IPS-11a (cell line): ENCODE data around the gene SMIM12.

Experiments
- H3K4me3 ChIP-seq: one replicate; pipeline ENCODE4 v1.5.1; 2013; ENCODE audit warnings: low read depth, low read length, control low read depth

SMIM12 gene

GRCh38 chr1:34859446-34860200 is at the start of gene SMIM12:
Gene SMIM12 (minus strand): TSS chr1:34859749. CDS start chr1:34855977, 3,772 bp downstream.
- H3K4me3 ChIP-seq, result peak within 1 kb of the TSS; percentile 99

DNA sequence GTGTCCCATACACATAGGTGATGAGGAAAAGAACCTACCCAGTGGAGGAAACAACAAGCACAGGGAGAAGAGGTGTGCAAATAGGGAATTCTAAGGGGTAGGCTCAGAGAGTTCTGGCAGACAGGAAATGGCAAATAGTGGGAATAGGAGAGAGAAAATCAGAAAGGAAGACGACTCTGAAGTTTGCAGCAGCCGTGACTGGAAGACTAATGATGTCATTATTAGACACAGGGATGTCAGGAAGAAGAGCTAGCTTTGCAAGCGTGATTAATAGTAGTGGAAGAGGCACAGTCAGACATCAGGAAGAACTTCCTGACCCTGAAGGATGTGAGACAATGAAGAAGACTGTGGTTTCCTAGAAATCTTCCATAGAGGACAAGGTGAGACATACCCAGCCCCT is 48.8 kb upstream of the SMIM12 start:
- H3K4me3 ChIP-seq, result no peak overlapping the region

GRCh38 chr1:34907487-34908090 is 48.0 kb upstream of the SMIM12 start:
- H3K4me3 ChIP-seq, result no peak overlapping the region

DNA sequence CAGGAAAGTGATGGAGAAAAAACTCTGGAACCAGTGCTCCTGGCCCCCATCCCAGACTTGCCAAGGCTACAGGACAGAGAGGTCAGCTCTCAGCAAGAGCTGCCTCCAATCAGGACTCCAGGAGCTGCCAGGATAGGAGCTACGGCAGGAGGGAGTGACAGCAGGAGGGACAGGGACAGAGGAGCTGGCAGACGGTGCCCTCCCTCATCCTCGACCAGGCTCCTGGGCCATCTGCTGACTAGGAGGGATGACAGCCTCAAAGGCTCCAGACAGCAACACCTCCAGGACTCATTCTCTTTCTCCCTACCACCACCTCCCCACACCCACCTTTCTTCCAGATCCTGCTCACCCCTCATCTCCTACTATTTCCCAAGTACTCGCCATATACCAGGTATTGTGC is 47.2 kb upstream of the SMIM12 start:
- no peak overlapping the region for H3K4me3 ChIP-seq

DNA sequence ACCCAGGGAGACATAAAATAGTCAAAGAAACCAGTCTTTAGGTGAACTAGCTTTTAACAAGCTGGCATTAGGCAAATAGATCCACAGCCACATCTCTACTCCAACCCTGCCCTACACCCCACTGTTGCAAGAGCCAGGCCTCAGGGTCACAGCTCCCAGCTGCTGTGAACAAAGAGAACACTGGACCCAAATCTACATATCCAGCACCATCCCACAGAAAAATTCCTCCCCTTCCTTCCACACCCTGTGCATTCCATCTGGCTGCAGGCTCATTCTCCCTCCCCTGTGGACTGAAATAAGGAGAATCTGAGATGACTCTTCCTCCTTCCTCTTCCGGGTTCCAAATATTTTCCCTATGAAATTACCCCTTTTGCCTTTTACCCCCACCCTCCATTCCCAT is 46.7 kb upstream of the SMIM12 start:
- no peak overlapping the region for H3K4me3 ChIP-seq

DNA sequence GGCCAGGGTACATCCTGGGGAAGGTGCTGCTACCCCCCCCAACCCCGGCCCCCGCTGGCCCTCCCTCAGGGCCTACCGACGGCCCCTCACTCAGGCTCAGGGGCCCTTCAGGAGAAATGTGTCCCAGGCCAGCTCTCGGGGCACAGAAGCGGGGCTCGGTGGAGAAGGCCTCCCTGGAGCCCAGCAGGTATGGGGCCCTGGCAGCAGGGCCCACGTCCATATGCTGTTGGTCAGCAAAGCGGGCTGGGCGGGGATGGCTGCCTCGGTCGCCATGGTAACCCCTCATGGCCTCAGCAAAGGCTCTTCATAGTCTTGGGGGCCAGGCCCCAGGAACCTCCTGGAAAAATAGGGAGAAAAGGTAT is 45.5 kb upstream of the SMIM12 start:
- H3K4me3 ChIP-seq, result no peak overlapping the region

DNA sequence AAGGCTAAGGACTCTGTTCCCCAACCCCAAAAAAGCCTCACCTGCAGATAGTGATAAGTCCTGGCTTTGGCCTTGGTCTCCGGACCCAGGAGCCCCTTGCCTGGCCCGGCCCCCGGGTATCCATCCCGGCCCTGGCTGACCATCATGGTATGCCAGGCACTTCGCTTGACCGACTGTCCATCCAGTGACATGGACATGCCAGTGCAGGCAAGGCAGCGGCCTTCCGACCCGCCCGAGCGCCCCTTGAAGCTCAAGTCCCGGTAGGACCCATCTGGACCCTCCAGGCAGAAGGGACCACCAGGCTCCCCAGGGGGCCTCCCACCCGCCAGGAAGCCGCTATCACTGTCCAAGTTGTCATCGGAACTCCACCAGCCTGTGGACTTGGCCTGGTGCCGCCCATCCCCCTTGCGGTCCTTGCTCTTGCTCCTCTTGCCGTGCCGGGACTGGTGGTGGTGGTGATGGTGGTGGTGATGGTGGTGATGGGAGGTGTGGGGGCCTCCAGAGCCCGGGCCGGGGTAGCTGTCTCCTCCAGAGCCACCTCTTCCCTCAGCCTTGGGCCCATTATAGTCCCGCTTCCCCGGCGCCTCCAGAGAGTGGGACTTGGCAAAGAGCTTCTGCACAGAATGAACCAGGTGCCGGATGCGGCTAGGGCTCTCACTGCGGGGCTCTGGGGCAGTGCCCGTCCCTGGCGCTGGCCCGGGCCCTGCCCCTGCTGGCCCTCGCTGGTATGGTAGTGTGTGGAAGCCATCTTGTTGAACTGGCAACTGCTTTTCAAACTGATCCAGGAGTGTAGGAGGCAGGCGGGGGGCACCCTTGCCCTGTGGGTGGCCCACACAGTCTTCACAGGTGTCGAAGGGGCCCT is 44.9 kb upstream of the SMIM12 start:
- H3K4me3 ChIP-seq, result no peak overlapping the region

- no peak overlapping the region for H3K4me3 ChIP-seq
Observed at GRCh38 chr1:34901919-34902318, 42.4 kb upstream of the SMIM12 start.

DNA sequence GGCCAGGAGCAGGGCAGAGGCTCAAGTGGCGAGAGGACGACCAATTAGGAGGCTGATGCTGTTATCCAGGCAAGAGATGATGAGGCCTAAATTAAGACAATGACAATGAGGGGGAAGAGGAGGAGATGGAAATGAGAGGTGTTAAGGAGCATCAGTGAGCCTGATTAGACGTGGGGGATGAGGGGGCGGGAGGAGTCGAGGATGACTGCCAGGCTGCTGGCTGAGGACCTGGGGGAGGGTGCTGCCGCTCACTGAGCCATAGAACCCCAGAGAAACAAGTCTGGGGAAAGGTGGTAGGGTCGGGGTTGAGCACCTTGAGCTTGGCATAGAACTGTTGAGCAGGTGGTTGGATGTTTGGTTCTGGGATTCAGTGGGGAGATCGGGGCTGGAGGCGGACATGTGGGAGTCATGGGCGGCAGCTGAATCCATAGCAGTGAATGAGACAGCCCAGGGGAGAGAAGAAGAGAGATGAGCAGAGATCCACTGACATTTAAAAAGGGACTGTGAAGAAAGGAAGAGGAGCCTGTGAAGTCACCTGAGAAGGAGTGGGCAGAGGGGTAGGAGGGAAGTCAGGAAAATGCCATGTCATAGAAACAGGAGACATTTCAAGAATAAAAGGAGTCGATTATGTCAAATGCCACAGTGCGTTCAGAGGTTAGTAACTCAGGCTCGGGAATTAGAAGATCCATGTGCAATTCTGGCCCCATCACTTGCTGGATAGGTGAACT is 41.4 kb upstream of the SMIM12 start:
- H3K4me3 ChIP-seq, result no peak overlapping the region

GRCh38 chr1:34899906-34900305 is 40.4 kb upstream of the SMIM12 start:
- no peak overlapping the region for H3K4me3 ChIP-seq

- no peak overlapping the region for H3K4me3 ChIP-seq
Observed at GRCh38 chr1:34899471-34899870, 39.9 kb upstream of the SMIM12 start.

DNA sequence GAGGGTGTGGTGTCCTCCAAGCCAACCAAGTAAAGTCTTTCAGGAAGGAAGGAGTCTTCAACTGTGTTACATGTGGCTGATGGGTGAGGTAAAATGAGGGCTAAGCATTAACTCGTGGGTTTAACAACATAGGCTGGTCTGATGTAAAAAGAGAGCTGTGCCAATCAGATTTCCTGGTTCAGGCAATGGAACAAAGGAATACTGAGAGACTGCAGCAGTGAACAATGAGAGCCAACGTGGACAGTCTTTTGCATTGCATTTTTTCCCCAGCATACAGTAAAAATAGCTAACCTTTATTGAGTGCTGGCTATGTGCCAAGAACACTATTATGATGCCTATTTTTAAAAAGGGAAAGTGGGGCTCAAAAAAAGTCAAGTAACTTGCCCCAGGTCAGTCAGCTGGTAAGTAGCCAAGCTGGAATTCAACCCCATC is 38.8 kb upstream of the SMIM12 start:
- no peak overlapping the region for H3K4me3 ChIP-seq

DNA sequence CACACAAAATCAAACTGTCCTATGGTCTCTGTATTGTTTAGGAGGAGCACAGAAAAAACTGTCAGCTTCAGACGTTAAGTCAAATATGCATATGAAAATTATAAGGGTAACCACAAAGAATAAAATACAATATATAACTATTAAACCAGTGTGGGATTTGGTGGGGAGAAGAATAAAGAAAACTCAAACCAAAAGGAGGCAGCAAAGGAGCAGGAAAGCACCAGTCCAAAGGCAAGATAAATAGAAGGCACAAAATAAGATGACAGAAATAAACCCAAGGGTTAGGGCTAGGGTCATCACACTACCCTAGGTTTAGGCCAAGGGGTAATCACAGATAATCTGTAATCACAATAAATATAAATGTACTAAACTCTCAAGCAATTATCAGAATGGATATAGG is 37.1 kb upstream of the SMIM12 start:
- H3K4me3 ChIP-seq, result no peak overlapping the region

DNA sequence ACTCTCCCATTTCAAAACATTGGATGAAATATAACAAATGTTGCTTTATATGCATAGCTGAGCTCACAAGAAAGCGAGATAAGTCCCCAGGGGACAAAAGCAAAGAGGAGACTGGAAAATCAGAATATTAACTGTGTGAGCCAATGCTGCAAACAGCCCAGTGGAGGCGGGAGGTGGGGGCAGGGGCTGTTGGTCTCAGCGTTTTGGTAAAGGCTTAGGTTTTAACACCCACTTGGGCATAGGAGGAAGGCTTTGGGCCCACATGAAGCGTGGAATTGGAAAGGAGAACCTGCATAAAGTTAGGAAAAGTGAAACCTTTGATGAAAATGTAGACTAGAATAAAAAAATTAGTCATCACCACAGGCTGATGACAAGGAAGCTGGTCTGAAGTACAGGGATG is 30.2 kb upstream of the SMIM12 start:
- no peak overlapping the region for H3K4me3 ChIP-seq

- no peak overlapping the region for H3K4me3 ChIP-seq
Observed at GRCh38 chr1:34887593-34887992, 28.0 kb upstream of the SMIM12 start.

DNA sequence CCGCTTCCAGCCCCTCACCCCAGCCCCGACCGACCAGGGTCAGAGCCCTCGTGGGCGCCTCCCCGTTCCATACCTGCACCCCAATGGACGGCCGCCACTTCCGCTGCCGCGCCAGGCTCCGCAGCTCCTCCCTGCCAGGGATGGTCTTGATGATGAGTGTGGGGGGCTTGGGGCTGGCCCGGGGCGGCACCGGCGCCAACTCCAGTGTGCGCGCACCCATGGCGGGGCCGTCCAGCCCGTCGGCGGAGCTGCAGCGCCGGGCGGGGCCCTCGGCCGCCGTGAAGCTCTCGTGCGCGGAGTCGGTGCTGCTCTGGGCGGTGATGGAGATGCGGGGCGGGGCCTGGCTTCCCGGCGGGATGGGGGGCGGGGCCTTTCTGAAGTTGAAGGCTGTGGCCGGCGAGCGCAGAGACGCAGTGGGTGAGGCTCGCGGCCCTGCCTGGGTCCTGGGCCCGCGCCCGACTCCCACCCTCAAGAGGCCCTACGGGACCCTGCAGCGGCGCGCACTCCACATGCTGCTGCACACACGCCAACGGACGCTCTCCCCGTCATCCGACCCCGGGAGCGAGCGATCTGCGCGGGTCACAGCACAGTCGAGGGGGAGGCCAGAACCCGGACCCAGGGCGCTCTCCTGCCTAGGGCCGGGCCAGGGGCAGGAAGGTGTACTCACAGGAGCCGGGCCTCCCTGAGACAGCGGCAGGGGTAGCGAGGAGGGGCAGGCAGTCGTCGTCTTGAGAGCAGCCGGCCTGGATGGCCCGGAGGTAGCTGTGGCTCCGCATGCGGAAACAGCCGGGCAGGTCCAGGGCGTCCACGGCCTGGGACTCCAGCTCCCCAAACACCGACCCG is 26.1 kb upstream of the SMIM12 start:
- peak overlapping the region; percentile 39 for H3K4me3 ChIP-seq

DNA sequence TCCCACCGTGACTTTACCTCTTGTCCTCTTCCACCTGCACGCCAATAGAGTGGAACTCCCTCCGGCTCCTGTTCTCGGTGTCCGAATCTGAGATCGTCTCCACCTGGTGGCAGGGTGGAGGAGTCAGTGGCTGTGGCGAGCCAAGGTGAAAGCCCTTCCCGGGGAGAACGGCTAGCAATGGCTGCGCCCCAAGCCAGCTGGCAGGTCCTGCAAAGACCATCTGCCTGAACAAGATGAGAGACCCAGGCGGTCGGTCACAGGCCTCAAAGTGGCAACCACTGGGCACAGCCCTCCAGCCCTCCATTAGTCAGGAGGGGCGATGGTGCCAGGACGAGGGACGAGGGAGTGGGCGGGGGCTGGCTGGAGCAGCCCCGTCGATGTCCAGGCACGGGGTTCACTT is 25.4 kb upstream of the SMIM12 start:
- H3K4me3 ChIP-seq, result peak overlapping the region; percentile 39

DNA sequence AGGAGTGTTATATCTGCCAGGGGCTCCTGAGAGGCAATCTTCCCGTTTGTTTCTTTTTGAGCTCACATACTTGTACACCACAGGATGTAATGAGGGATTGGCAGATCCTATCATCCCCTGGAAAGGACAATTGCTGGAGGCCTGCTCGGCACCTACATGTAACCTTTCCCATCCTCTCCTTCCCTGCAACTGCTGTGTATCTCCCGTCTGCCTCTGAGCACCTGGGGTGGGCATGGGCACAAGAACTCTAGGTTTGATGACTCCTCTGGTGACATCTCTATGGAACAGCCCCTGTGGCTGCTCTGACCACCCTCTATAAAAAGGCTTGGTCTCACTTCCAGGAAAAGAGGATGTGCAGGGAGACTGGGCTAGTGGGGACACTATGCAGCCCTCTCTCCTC is 25.0 kb upstream of the SMIM12 start:
- peak overlapping the region; percentile 39 for H3K4me3 ChIP-seq

DNA sequence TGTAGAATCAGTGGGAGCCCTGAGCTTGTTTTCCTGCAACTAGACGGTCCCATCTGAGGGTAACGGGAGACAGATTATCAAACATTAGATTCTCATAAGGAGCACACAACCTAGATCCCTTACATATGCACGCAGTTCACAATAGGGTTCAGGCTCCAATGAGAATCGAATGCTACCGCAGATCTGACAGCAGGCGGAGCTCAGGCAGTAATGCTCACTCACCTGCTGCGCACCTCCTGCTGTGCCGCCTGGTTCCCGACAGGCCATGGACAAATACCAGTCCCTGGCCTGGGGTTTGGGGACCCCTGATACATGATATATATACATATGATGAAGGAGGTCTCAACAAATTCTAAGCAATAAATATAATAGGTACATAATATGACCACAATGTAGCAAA is 19.7 kb upstream of the SMIM12 start:
- no peak overlapping the region for H3K4me3 ChIP-seq

DNA sequence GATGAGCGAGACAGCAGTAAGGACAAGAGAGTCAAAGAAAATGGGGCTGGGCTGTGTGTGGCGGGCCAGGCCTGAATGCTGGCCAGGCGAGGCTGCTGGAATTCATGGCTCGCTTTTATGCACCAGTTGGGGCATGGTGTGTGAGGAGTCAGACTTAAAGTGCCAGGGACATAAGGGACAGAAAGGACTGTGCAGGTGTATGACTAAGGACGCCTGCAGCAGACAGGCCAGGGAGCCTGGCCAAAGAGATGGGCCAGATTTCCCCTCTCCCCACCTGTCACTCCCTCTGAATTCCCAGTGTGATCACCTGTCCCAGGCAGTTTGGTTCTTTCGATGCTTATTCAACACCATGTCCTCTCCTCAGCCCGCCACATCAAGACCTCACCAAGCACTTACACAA is 16.9 kb upstream of the SMIM12 start:
- H3K4me3 ChIP-seq, result no peak overlapping the region
